Embryonic facial prominence (tissue), 1 donor: ENCODE results near the gene MTUS2.

Experiments
- DNase-seq: peaks from one replicate; pipeline ENCODE4 v3.0.0-alpha.2; 2016; ENCODE audit errors: extremely low spot score

MTUS2 gene

DNA sequence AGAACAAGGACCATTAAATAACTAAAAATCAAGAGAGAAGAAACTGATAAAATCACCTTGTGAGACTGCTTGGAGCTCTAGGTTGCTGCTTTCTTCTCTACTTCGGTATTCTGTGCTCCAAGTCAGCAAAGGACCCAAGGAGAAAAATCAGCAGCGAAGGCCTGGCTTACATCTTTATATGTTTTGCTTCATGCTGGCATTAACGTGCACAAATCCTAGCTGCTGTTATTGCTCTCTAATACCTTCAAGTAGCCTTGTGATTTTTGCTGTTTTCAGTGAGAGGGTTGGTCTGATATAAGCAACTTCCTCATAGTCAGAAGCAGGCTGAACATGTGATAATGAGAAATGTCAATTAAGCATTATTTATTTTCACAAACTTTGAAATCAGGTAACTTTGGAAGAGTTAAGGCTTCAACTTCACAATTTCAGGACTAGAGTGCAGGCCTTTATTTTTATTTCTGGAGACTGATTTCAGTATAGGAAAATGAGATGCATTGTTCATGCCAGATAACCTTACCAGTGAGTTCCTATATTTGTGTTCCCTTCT lies 410.2 kb downstream of the MTUS2 start:
- DNase-seq: no peak

DNA sequence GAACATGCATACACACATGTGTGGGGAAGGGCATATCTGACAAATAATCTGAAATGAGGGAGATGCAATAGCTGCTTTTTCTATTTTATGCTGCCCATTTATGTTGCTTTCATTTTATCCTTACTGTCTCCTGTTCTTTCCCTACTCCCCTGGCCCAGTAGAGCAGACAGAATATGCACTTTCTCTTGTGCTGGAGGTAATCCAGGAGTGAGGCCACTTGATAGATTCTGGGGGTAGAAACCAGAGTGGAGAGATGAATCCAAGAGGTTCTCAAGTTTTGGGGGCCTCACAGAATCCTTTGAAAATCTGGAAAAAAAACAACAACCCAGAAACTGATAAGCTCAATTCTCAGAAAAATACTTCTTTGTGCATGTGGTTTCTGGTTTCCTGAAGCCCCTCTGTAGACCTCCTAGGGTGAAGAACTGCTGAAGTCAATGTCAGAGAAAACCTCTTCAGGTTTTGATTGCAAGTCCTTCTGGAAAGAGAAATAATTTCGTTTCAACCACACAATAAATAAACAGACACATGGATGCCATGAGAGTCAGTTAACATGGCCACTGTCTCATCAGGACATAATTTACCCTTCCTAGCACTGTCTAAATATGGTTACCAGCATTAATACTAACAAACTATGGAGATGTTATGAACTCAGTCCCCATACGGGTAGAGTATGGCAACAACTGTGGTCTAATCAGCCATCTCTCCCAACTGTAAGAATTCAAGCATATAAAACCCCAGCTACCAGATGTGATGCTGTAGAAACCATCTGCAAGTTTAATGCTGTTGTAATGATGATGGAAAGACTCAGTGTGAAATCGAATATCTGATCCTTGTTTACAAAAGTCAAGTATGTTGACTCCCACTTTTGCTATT lies 419.8 kb downstream of the MTUS2 start:
- no peak for DNase-seq

DNA sequence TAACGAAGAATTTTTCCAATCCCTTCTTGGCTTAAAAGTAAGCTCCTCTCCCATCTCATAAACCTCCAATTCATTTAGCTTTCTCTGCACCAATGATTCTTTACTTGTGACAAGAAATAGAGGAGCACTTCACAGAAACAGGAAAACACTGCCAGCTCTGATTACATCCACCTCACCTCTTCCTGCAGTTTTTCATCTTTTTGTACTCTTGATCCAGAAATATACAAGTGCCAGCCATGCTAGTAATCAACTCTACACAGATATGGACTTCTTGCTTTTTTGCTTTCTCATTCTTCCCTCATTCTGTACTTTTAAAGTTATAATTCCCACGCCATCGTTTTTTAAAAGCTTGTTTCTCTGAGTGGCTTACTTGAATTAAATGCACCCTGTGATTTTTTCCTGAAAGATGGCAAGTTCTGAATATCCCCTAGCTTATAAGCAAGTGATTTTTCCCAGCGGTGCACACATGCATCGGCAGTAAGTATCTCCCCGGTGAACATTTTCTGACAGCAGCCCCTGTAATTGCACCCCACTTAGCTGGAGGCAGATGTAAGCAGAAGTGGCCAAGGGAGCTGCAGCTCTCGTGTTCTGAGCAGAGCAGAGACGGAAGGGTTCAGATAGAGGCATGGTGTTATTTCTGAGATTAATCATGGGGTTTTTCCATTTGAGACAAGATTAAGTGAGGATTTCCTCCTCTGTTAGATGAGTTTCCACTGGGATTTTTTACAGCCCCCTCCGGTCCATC lies 434.7 kb downstream of the MTUS2 start:
- DNase-seq: no peak

DNA sequence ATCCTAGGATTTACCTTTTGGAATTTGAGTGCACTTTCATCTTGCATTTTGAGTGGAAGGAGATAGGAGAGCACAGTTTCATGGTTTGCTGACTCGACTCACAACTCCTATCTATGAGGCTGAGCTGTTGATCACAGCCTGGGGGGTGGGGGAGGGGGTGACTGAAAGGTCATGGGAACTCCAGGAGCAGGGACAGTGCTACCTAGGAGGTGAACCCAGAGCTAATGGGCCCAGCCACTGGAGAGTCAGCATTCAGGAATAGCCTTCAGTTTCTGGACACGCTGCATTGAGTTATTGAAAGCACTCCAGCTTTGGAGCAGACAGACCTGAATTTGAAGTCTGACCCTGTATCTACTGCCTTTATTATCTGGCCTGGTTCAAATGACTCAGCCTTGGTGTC lies 435.4 kb downstream of the MTUS2 start:
- DNase-seq: no peak

DNA sequence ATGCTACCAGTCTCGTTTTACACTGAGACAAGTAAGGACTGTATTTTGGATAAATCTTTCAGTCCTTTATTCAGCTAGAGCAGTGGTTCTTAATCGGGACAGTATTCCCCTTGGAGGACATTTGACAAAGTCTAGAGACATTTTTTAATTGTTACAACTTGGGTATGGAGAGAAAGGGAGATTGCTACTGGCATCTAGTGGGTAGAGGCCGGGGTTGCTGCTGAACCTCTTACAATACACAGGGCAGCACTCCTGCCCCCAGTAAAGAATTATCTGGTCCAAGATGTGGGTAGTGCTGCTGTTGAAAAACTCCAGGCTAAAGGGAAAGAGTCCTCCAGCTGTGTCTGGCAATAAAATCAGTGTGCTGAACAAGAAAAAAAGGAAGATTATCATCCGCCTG lies 440.5 kb downstream of the MTUS2 start:
- DNase-seq: no peak

DNA sequence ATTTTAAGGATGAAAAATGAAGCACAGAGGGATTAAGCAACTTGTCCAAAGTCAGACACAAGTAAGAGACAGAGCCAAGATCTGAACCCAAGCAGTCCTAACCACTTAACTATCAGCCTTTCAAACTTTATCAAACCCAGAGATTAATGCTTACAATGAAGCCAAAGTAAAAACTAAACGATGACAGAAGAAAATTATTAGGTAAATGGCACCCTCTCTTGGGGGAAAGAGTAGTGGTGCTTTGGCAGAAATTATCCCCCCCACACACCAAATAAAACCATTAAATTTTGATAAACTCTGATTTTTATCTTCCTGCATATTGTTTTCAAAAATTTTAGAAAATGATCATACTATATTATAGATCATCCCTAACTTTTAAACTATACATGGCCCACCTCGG lies 446.1 kb downstream of the MTUS2 start:
- DNase-seq: no peak

DNA sequence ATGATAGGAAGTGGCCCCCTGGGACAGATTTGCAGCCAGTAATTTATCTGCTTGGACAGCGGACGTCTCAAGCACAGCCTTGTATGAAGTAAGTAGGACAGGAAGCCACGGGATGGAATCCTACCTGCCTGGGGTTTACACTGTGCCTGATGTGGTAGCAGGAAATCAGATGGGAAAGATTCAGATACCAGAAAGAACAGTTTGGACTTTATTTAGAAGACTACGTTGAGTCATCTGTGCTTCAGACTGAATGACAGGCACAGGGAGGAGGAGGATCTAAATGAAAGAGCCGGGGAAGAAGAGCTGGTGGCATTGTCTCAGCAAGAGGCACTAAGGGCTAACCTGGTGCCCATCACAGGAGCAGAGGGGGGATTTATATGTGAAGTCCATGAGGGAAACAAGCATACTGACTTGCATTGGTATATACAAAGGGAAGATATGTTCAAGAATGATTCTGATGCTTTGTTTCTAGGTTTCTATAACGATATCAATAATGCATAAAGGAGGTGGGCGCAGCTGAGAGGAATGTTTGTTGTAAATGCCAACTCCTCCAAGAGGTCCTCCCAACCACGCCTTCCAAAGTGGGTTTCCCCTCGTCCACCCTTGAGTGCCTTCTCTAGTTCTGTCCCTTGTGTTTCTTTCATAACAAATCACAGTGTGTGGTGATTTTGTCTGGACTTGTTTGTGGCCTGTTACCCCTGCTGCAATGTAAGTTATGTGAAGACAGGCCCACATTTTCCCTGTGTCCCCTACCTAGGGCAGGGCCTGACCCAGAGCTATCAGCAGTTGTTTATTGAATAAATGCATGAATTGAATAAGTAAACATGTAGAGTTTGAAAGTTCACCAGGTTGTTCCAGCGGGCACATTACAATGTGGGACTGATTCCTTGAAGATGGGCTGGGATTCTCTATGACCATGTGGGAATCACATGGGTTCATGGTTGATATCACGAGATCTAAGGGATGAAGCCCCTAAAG lies 446.9 kb downstream of the MTUS2 start:
- no peak for DNase-seq

DNA sequence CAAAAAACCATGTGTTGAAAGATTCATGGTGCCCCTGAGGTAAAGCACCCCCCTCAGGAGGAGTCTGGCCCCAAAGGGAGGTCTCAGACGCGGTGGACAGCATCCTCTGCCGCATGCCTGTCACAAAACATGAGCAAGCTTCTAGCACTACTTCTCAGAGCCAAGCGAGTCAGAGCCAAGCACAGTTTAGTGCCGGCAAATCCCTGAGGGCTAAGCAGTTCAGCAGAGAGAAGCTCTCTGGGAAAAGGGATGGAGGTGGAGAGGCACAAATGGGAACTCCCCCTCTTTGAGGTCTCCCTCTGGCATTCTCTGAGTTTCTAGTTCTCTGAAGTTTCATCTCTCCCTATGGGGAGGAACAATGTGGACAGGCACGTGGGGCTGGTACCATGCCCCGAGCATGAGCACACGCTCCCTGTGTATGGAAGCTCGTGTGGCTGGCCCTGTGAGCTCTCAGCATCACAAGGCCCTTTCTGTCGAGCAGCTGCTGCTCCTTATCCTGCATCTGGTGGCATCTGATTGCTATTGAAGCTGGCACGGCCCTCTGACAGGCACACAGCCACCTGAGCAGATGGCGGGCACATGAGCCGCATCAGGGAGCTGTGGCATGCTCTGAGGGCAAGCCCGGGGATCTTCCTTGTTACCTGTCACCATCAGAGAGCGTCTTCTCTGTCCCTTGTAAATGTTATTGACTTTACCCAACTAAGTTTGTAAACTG lies 450.3 kb downstream of the MTUS2 start:
- no peak for DNase-seq

DNA sequence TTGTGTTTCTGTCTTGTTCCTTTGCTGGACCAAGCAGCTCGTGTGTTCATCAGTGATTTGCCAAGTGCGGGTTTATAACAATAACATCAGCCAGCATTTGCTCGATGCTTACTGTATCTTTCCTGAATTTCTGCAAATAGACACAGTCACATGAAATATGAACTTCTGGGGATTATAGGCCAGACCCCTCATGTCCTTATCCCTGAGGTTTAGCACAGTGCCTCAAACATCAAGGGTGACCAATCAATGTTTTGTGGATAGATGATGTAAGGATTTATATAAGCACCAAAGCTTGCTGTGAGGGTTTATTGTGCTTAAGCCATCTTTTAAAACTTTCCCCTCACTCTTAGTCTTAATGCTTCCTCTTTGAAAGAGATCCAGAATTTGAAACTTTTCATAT lies 451.5 kb downstream of the MTUS2 start:
- DNase-seq: no peak

DNA sequence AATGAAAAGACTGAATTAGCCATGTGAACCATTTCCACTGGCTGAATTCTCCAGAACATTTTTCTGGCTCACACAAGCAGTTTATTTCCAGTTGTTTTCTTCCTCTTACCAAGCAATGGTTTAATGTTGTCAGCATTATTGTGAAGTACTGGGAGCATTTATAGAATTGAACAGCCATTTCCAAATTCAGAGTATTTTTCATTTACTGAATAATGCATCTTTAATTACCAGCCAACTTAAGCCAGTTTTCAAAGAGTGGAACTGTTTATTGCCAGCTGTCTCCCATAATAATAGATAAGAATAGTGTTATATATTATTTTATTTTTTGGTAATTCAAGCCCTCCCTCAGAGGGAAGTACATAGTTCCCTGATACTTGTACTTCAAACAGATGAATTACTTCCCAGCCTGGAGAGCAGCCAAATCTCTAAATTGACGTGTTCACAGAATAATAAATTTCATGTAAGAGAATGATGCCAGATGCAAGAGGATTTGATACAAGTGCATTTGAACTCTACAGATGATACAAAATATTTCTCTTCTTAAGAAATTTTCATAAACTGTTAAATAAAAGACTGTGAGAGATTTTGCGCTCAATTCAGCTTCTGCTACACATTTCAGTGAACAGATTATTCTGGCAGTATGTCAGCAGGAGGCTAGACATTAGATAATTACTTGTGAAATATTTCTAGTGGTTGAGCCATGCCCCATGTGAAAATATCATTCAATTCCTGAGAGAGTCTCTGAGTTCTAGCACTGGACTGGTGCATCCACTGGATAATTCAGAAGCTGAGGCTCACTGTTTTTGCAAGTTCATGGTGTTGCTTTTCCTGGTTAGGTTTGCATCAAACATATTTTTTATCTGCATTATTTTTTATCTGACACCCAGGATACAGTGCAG lies 459.5 kb downstream of the MTUS2 start:
- no peak for DNase-seq

DNA sequence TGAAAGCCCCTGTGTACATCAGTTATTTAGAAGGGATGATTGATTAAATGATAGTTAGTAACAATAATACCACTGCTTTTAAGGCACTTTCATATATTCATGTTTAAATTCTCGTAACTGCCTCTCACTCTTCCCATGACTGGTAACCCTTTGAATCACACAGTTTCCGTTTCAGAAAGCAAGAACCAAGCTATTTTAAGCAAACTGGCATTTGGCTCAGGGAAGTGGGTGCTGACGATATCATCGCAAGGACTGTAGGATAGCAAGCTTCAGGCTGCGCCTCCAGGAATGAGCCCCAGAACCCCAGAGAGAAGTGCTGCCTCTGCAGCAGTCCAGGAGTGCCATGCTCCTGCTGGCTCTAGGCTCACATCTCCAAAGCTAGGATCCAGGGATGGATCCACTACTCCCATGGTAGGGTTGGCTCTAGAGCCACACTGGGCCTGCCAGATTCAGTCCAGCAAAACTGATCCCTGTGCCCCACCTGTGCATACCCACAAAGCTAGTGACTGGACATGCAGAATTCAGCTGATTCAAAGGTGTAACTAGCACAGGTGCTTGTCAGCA lies 461.9 kb downstream of the MTUS2 start:
- DNase-seq: no peak

DNA sequence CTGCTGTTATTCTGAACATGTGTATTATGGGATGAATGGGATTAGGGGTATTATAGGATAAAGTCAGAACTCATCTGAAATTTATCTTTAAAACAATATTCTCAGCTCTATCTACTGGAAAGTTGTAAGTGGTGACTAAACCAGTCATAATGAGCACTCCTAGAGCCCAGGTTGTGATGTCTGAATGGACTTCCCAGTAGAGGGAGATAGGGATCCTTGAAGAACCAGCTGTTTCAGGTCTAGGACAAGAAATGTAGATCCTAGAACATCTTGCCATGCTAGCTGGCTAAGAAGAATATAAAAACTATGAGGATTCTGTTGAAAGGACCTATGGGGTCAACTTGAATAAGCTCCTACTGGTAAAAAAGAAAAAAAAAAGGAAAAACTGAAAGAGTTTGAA lies 464.6 kb downstream of the MTUS2 start:
- no peak for DNase-seq

DNA sequence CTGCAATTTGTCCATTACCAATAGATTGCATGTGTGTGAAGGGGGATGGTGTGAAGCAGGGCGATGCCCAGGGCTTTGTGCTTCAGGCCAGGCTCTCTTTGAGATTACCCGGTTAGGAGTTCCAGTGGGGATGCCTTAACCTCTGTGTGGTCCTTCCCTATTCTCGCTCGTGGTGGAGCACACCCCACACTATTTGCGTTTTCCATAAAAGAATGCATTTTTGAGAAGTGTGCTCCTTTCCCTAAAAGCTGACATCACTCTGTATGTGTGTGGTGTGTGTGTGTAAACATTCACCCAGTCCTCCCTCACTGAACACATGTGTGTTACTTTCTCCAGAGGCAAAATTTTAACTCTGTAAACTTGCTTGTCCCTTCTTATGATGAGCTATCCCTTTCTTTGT lies 467.1 kb downstream of the MTUS2 start:
- DNase-seq: no peak

DNA sequence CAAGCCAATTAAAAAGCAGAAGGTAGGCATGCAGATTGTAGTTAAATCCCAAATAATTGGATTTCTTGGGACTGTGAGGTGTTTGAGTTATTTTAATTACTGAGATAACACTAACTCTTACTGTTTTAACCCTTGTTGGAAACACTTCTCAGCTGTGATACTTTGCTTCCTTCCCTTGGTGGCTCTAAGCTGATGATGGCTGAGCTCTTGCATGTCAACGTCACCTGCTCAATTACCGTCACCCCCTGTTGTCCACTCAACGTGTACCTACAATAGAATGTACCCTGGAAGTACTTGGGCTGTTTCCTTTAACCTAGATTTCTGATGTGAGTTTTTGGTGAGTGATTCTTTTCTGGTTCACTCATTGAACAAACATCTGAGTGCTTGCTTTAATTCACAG lies 471.9 kb downstream of the MTUS2 start:
- no peak for DNase-seq

DNA sequence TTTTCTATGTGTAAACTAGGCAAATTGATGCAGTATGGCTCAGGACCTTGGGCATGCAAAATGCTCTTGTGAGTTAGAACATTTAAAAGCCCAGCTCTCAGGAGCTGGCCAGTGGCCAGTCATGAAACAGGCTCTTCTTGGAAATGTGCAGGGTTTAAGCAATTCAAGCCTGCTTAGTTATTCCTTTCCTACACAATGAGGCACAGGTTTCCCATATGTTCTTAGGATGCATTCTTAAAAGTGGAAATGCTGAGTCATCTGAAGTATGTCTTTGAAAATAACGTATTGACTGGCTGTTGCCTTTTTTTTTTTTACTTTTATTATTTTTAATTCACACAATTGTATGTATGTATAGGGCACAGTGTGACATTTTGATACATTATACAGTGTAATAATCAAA lies 474.7 kb downstream of the MTUS2 start:
- peak; percentile 8 for DNase-seq

DNA sequence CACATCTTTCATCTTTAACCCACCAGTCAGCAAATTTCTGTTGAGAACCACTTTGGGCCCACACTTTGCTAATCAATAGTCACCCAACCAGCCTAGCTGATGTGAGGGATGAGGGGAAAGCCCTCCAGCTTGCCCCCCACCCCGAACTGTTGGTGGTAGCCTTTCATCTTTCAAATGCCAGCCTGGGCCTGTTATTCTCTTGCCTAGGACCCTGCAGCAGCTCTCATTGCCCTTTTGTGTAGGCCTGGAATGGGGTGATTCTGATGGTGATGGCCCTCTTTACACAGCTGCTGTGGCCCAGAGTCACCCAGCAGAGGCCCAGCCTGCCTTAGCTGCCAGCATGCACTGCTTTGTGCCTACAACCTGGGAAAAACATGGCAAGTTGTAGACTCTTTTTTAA lies 480.9 kb downstream of the MTUS2 start:
- DNase-seq: no peak

DNA sequence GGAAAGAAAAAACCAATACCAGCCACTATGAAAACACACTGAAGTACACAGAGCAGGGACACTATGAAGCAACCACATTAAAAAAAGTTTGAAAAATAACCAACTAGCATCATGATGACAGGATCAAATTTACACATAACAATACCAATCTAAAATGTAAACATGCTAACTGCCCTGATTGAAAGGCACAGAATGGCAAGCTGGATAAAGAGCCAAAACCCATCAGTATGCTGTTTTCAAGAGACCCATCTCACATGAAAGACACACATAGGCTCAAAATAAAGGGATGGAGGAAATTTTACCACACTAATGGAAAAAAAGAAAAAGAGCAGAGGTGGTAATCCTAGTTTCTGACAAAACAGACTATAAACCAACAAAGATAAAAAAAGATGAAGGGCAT lies 484.0 kb downstream of the MTUS2 start:
- DNase-seq: no peak

DNA sequence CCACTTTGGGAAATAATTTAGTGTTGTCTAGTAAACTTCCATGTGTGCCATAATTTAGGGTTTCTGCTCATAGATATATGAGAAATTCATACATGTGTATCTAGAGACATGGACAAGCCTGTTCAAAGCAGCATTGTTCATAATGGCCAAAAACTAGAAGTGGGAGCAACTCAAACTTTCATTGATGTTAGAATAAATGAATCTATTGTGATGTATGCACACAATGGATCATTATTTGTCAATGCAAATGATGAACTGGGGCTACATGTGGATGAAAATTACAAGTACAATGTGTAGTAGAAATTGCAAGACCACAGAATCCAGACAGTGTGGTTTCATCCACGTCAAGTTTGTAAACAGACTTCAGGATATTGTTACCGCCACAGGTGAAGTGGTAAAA lies 490.7 kb downstream of the MTUS2 start:
- DNase-seq: no peak

DNA sequence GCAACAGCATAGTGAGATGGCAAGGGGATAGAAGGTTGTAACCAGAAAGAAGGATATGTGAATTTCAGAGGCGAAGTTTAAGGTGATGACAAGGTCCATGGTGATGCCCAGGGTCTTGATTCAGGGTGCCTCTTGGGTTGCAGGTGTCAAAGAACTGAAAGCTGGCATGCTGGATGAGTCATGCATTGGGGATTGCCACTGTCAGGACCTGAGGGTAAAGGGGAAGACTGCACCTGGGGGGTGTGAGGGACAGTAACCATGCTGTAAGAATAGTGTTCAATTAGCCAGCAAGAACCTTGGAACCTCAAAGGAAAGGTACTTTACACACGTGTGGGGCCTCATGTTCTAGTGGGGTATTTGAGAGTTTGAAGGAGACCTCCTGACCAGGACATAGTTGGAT lies 495.7 kb downstream of the MTUS2 start:
- DNase-seq: no peak

DNA sequence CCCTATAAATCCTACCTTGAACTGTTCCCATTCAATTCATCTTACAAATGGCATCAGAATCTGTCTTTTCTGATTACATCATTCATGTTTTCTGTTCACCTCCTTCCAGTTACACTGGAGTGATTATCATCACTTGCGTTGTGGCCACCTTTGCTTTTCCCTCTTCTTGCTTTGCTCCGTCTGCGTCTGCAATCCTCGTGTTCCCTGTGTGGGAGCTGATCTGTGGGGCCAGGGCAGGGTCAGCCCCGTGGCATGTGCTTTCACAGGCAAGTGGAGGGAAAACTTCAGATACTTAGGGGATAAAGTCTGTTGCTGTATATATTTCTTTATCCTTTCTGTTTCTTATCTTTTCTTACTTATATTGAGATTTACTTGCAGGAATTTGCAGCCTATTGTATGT lies 497.7 kb downstream of the MTUS2 start:
- DNase-seq: no peak
